CD4-positive, alpha-beta T cell treated with Interleukin-6 at 100 ng/mL for 8 hours (primary cell): ENCODE data around the gene ANKS1A.
"Not testable (repeated sequence)": the region's sequence is repeated elsewhere in the genome, so short reads cannot be mapped to it uniquely, and the experiment has no call there.

ENCODE experiments used
- DNase-seq: peaks from one replicate; pipeline ENCODE4 v3.0.0-alpha.2; 2020; ENCODE audit warnings: mixed read lengths, low spot score

Gene ANKS1A

DNA sequence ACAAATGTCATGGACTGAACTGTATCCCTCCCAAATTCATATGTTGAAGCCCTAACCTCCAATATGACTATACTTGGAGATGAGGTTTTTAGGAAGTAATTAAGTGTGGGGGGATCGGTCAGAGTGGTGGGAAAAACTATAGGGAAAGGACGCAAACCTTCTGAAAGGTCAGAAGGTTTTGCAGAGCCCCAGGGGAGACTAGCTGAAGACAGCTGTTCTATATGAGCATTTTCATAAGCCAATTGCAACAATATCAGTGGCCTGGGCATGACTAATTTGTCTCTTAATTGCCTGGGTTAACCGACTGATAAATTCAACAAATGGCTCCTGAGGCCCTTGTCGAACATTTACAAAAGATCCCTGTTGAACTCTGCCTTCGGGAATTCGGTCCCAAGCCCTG is 217.0 kb downstream of the ANKS1A start:
- not testable (repeated sequence) for DNase-seq

DNA sequence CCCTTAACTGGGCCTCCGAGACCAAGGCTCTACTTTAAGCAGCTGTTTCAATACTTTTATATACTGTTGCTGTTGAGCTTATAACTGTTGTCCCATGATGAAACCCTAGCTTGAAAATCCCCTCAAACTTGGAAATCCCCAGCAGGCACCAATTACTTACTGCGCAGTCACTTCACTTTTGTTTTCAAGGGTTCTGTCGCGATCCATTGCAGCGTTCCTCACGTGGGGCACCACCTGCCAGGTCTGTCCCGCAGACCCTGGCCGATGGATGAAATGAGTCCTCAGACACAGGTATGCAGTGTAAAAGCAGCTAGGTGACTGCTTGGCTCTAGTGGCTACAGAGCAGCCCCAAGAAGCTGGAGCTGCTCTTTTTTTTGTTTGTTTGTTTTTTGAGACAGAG is 218.2 kb downstream of the ANKS1A start:
- not testable (repeated sequence) for DNase-seq

DNA sequence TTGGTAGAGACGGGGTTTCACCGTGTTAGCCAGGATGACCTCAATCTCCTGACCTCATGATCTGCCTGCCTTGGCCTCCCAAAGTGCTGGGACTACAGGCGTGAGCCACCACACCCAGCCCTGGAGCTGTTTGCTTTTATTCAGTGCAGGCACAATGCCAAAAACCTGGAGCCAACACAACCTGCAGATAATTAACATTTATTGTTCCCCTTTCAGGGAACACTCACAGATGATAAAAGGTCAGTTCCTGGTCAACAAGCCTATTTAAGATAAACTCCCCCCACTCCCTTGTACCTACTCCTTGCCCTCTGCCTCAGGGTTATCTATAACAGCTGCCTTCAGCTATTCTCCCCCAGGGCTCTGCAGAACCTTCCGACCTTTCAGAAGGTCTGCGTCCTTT is 218.7 kb downstream of the ANKS1A start:
- not testable (repeated sequence) for DNase-seq

DNA sequence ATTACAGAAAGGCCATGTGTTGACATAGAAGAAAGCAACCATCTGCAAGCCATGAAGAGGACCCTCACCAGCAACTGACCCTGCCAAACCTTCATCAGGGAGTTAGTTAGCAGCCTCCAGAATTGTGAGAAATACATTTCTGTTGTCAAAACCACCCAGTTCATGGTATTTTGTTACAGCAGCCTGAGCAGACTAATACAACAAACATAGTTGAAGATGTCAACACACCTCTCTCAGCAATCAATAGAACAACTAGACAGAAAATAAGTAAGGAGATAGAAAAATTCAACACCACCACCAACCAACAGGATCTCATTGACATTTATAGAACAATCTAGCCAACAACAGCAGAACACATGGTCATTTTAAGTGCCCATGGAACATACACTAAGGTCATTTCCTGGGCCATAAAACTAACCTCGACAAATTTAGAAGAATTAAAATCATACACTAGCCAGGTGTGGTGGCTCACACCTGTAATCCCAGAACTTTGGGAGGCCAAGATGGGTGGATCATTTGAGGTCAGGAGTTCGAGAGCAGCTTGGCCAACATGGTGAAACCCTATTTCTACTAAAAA is 219.3 kb downstream of the ANKS1A start:
- no peak for DNase-seq

DNA sequence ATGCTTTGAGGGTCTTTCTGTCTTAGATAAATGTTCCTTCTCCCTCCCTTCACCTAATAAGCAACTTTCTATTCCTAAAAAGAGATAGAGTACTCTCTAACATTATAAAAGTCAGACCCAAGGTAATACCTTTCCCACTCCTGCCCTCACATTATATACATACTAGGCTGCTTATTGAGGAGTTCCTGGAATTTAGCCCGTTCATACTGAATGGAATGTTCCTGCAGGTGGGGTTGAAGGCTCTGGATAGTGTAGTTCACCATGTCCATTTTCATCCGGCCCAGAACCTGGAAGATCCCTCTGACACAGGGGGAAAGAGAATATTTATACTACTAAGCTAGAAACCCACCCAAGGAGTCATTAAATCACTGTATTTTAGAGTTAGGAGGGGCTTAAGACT is 231.7 kb downstream of the ANKS1A start:
- no peak for DNase-seq

DNA sequence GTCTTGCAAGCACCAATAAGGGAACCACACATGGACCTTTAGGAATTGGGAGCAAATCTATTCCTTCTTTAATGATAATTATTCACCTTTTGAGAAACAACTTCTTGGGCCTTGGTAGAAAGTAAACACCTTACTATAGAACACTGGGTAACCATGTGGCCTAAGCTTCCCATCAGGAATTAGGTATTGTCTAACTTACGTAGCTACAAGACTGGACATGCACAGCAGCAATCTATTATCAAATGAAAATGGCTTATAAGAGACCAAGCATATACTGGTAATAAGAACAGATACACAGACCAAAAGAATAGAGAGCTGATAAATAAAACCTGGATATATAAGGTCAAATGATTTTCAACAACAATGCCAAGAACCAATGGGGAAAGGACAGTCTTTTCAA is 235.3 kb downstream of the ANKS1A start:
- DNase-seq: no peak

DNA sequence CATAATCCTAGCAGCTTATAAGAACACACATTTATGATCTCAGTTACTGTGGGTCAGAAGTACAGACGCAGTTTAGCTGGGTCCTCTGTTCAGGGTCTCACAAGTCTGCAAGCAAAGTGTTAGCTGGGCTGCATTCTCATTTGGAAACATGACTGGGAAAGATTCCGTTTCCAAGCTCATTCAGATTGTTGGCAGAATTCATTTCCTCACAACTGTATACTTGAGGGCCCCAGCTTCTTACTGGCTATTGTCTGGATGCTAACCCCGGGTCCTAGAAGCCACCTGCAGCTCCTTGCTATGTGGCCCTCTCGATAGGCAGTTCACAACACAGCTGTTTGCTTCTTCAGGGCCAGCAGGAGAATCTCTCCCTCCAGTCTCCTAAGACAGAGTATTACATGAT is 239.0 kb downstream of the ANKS1A start:
- DNase-seq: no peak

DNA sequence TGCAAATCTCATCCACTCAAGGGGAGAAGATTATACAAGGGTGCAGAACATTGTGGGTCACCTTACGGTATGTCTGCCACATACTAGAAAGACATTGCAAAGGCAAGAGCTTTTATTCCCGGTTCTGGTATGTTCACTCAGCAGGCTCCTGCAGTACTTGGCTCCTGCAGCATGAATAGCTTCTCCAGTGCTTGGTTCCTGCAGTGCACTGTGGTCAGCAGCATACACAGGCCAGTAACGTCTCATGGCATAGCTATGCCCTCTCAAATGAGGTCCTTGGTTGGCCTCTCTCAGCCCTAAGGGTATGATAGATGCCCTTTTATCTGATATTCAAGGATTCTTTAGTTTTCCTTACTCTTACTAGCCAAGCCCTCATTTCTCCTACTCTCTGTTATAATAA is 239.4 kb downstream of the ANKS1A start:
- DNase-seq: no peak

DNA sequence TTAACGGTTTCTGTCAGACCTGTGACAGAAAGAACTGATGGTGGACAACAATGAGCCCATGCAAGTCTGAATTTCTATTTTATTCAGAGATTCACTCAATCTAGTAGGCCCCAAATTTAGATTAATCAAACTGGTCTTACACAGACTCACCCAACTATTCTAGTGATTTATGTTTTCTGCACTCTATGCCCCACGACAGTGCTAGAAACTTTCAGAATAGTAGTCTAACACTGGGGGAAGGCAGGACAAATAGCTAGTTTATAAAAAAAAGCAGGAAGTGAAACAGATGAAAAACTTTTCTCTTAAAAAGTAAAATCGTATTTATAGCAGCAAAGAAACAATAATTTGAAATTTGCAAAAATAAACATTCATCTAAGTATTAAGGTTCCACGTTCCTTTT is 247.1 kb downstream of the ANKS1A start:
- DNase-seq: no peak

DNA sequence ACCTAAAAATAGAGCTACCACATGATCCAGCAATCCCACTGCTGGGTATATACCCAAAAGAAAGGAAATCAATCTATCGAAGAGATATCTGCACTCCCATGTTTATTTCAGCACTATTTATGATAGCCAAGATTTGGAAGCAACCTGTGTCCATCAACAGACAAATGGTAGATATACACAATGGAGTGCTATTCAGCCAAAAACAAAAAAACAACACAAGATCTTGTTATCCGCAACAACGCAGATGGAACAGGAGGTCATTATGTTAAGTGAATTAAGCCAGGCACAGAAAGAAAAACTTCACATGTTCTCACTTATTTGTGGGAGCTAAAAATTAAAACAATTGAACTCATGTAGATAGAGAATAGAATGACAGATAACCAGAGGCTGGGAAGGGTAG is 249.1 kb downstream of the ANKS1A start:
- not testable (repeated sequence) for DNase-seq

DNA sequence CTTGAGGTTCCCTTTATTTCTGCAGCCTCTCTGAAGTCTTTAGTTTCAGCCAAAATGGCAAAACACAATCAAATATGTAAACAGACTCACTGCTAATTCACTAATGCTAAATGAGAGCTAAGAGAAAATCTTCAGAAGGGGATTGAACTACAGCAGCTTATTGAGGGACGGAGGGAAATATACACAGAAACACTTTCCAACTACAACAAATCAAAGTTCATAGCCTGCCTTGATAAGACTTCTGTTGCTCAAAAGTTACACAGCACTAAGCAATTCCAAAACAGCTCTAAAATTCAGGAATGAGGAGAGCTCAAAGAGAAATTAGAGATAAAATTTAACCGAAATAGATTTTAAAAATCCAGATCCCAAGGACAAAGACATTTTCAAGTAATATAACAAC is 250.4 kb downstream of the ANKS1A start:
- no peak for DNase-seq

DNA sequence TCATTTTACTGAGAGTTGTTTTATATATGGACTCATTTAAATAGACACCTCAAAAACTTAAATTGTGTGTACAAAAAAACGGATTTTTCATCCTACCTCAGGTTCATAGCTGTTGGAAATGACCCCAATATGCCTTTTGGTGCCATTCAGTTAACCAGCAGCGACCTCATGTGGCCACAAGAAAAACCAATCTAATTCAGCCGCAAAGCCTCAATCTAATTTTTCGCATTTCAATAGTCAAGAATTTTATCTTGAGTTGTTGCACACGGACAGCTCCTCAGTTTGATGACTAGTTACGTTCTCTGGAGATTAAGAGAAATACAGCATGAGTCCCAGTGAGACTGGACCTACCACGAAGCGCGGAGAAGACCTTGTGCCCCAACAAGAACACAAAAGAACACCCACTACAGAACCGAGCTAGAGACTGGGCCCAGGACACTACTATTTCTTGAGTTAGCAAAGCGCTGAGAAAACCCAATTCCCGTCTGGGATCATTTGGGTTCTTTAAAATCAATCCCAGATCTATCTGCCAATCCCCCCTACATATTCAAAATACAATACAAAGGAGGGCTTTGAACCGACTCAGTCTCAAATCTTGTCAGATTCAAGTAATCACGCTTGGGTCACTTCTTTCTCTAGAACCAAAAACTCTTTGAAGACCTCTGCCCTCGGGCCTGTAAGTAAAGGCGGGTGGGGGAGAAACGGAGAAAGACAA is 251.0 kb downstream of the ANKS1A start:
- DNase-seq: peak; percentile 44

DNA sequence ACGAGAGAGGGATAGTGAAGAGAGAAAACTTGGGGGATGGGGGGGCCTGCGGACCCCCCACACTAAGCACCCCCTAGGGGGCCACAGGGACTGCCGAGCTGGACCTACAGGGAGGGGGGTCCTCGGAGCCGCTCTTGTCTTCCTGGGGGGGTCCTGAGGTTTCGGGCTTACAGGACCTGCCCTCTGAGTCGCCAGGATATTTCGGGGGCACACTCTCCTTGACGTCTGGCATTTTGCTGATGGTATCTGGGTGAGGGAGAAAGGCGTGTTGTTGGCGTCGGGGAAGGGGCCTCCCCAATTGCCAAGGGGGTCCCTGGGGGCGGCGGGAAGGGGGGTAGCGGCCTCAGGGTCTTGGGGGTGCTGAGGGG is 251.6 kb downstream of the ANKS1A start:
- no peak for DNase-seq
